HTERT RPE-1 (cell line): ENCODE data around the gene ASAP2.

Source experiments
- in situ Hi-C: fragments of 300-500 bp; cut with MboI; formaldehyde crosslinking; loops from 4 replicates; pipeline ENCODE4 v1.14.3; 2020; ENCODE audit warnings: low sequenced_read_pairs

ASAP2 gene

GRCh38 chr2:9291866-9292265, 85.3 kb downstream of the ASAP2 start:
- in situ Hi-C loops = no loop called here

GRCh38 chr2:9292426-9292825, 85.8 kb downstream of the ASAP2 start:
- in situ Hi-C loops = no loop called here

GRCh38 chr2:9294764-9295163, 88.2 kb downstream of the ASAP2 start:
- in situ Hi-C loops = no loop called here

- in situ Hi-C loops = no loop called here
These were observed 89.9 kb downstream of the ASAP2 start for GRCh38 chr2:9296559-9296958.

- in situ Hi-C loops = no loop called here
These were observed 90.5 kb downstream of the ASAP2 start for GRCh38 chr2:9297156-9297555.

- in situ Hi-C loops = no loop called here
These were observed 91.2 kb downstream of the ASAP2 start for GRCh38 chr2:9297807-9298206.

- in situ Hi-C loops = no loop called here
These were observed 92.0 kb downstream of the ASAP2 start for GRCh38 chr2:9298583-9298982.

- in situ Hi-C loops = no loop called here
These were observed 92.8 kb downstream of the ASAP2 start for GRCh38 chr2:9299161-9300100.

- in situ Hi-C loops = no loop called here
These were observed 93.6 kb downstream of the ASAP2 start for GRCh38 chr2:9300214-9300613.

- in situ Hi-C loops = no loop called here
These were observed 94.3 kb downstream of the ASAP2 start for GRCh38 chr2:9300829-9301453.

- in situ Hi-C loops = no loop called here
These were observed 96.1 kb downstream of the ASAP2 start for GRCh38 chr2:9302755-9303154.

GRCh38 chr2:9303528-9304225, 97.1 kb downstream of the ASAP2 start:
- in situ Hi-C loops = no loop called here

GRCh38 chr2:9306911-9307310, 100.3 kb downstream of the ASAP2 start:
- in situ Hi-C loops = no loop called here

GRCh38 chr2:9307535-9307934, 100.9 kb downstream of the ASAP2 start:
- in situ Hi-C loops = no loop called here

GRCh38 chr2:9308186-9308955, 101.8 kb downstream of the ASAP2 start:
- in situ Hi-C loops = no loop called here

- in situ Hi-C loops = no loop called here
These were observed 102.5 kb downstream of the ASAP2 start for GRCh38 chr2:9309147-9309546.

GRCh38 chr2:9310377-9310776, 103.8 kb downstream of the ASAP2 start:
- in situ Hi-C loops = no loop called here

GRCh38 chr2:9310798-9311197, 104.2 kb downstream of the ASAP2 start:
- in situ Hi-C loops = no loop called here

- in situ Hi-C loops = no loop called here
These were observed 104.9 kb downstream of the ASAP2 start for GRCh38 chr2:9311488-9311887.

GRCh38 chr2:9312591-9312990, 106.0 kb downstream of the ASAP2 start:
- in situ Hi-C loops = no loop called here

GRCh38 chr2:9313443-9313842, 106.8 kb downstream of the ASAP2 start:
- in situ Hi-C loops = no loop called here
